Dorsolateral prefrontal cortex (tissue), 118 donors: ENCODE data around the gene NLRP1. TPM values are rescaled to one million over a fixed set of nuclear protein-coding genes. Genes with fewer than 3 reads are reported as not detected.

ENCODE experiments used
- total RNA-seq, 120 experiments: library from RNA; stranded (reverse); gene quantifications; one replicate each; pipeline versions ENCODE4 v1.2.3 to v1.2.4, GENCODE V29; 2022

NLRP1 gene
- total RNA-seq, 120 experiments from 2014 or later = 96.8 to 322 (median 204) TPM

Other genes with a start within 250 kb of the NLRP1 start
- gene NUP88, start 164.8 kb downstream of the NLRP1 start, total RNA-seq = 10 to 100 TPM; 34.5 to 69.6 (median 50.1) TPM
- gene RPAIN, start 164.3 kb downstream of the NLRP1 start, total RNA-seq = 10 to 100 TPM; 36.8 to 71.8 (median 57.1) TPM
- 100 to 1,000 TPM in 2 of 120 experiments, 10 to 100 TPM in 118; 45.6 to 101 (median 78.2) TPM for gene C1QBP, start 145.4 kb downstream of the NLRP1 start, total RNA-seq
- gene DHX33, start 115.5 kb downstream of the NLRP1 start, total RNA-seq = 10 to 100 TPM; 12.5 to 25.9 (median 18.5) TPM
- gene DERL2, start 98.3 kb downstream of the NLRP1 start, total RNA-seq = 10 to 100 TPM; 17.7 to 50.8 (median 30.9) TPM
- gene MIS12, start 97.9 kb downstream of the NLRP1 start, total RNA-seq = 10 to 100 TPM in 113 of 120 experiments, 1 to 10 TPM in 7; 8.2 to 24.0 (median 13.7) TPM